HepG2 (cell line): ENCODE results near the gene TIFAB. TPM values are rescaled to one million over a fixed set of nuclear protein-coding genes. Genes with fewer than 3 reads are reported as not detected.

Source experiments
- ATF2 ChIP-seq: sonication (generic); formaldehyde crosslinking; IDR thresholded peaks from 2 replicates; pipeline ENCODE4 v1.4.0; 2020; ENCODE audit warnings: missing genetic modification reagents
- IKZF4 ChIP-seq: sonication (generic); formaldehyde crosslinking; IDR thresholded peaks from 2 replicates; pipeline ENCODE4 v1.5.1; 2020; ENCODE audit warnings: borderline replicate concordance, mild to moderate bottlenecking, low read depth, missing genetic modification reagents; ENCODE audit errors: not compliant biosample characterization
- JDP2 ChIP-seq: sonication (generic); formaldehyde crosslinking; IDR thresholded peaks from 2 replicates; pipeline ENCODE4 v1.8.1; 2022; ENCODE audit warnings: missing genetic modification reagents, borderline replicate concordance
- MYPOP ChIP-seq: sonication (generic); formaldehyde crosslinking; IDR thresholded peaks from 2 replicates; pipeline ENCODE4 v1.8.1; 2023; ENCODE audit warnings: mild to moderate bottlenecking, moderate library complexity, missing genetic modification reagents
- NCOR1 ChIP-seq: fragments of 200-600 bp; sonication (generic); IDR thresholded peaks from 2 replicates; pipeline ENCODE4 v1.7.0; 2017; ENCODE audit warnings: antibody characterized with exemption, low read length, borderline replicate concordance
- SAFB2 ChIP-seq: sonication (generic); formaldehyde crosslinking; IDR thresholded peaks from 2 replicates; pipeline ENCODE4 v1.5.1; 2020; ENCODE audit warnings: missing genetic modification reagents, low read depth, mild to moderate bottlenecking, borderline replicate concordance
- SKI ChIP-seq: fragments of 450-650 bp; IDR thresholded peaks from one replicate; pipeline ENCODE4 v1.6.1; 2018; ENCODE audit warnings: mild to moderate bottlenecking; ENCODE audit not compliant: partially characterized antibody
- SNRNP70 ChIP-seq: fragments of 200-400 bp; formaldehyde crosslinking; IDR thresholded peaks from 2 replicates; pipeline ENCODE4 v1.6.1; 2017; ENCODE audit warnings: mild to moderate bottlenecking, low read depth, low read length, moderate library complexity
- SRSF1 ChIP-seq: fragments of 200-400 bp; formaldehyde crosslinking; optimal IDR thresholded peaks from 2 replicates; pipeline ENCODE3; 2017; ENCODE audit warnings: mild to moderate bottlenecking, low read depth, low read length, moderate library complexity
- THRA ChIP-seq: sonication (generic); formaldehyde crosslinking; IDR thresholded peaks from 2 replicates; pipeline ENCODE4 v1.4.0; 2020; ENCODE audit warnings: missing genetic modification reagents, borderline replicate concordance
- TP53 ChIP-seq: sonication (generic); formaldehyde crosslinking; conservative IDR thresholded peaks from 2 replicates; pipeline ENCODE4 v1.4.0; 2020; ENCODE audit warnings: missing genetic modification reagents
- TRIM24 ChIP-seq: sonication (generic); formaldehyde crosslinking; IDR thresholded peaks from 2 replicates; pipeline ENCODE4 v1.8.0; 2022; ENCODE audit warnings: mild to moderate bottlenecking, missing genetic modification reagents
- ZFP62 ChIP-seq: sonication (generic); formaldehyde crosslinking; IDR thresholded peaks from 2 replicates; pipeline ENCODE4 v1.4.0; 2020; ENCODE audit warnings: missing genetic modification reagents
- ZNF550 ChIP-seq: sonication (generic); formaldehyde crosslinking; IDR thresholded peaks from 2 replicates; pipeline ENCODE4 v1.4.0; 2020; ENCODE audit warnings: mild to moderate bottlenecking, missing genetic modification reagents, borderline replicate concordance
- ZNF740 ChIP-seq: sonication (generic); formaldehyde crosslinking; IDR thresholded peaks from 2 replicates; pipeline ENCODE4 v1.4.0; 2020; ENCODE audit warnings: missing genetic modification reagents
- ZNF781 ChIP-seq: sonication (generic); formaldehyde crosslinking; IDR thresholded peaks from 2 replicates; pipeline ENCODE4 v1.5.1; 2020; ENCODE audit warnings: borderline replicate concordance, mild to moderate bottlenecking, missing genetic modification reagents; ENCODE audit errors: not compliant biosample characterization
- ZNF790 ChIP-seq: sonication (generic); formaldehyde crosslinking; IDR thresholded peaks from 2 replicates; pipeline ENCODE4 v1.8.0; 2022; ENCODE audit warnings: missing genetic modification reagents, mild to moderate bottlenecking, borderline replicate concordance
- ZNF792 ChIP-seq: IDR thresholded peaks from 2 replicates; pipeline ENCODE4 v1.6.1; 2016
- polyA plus RNA-seq, 8 experiments: library from polyadenylated mRNA; depleted of rRNA in 3 of 8; stranded (reverse) in 7 of 8; unstranded in 1 of 8; fragments of >200 nt; fragmentation: Illumina TruSeq in 4 of 8; extraction: Trizol in 4 of 8; gene quantifications; 2 replicates each; pipeline versions ENCODE4 v1.2.1 to v1.2.3, GENCODE V29; 2011 to 2016; ENCODE audit warnings: low read depth in 4 of 8, missing spikeins in 1 of 8, mixed read lengths in 1 of 8; ENCODE audit not compliant: insufficient read depth in 1 of 8
- total RNA-seq, 5 experiments: library from RNA; depleted of rRNA; stranded (reverse); fragments of >200 nt; fragmentation: Illumina TruSeq; extraction: Trizol; gene quantifications; 2 replicates each; pipeline ENCODE4 v1.2.3, GENCODE V29; 2016; ENCODE audit warnings: low read depth in 1 of 5
- TF ChIP-seq, protein P1 (sequence below): sonication (generic); formaldehyde crosslinking; IDR thresholded peaks from 2 replicates; pipeline ENCODE4 v1.4.0; 2020; ENCODE audit warnings: missing genetic modification reagents

Gene TIFAB
- total and polyA plus RNA-seq, 2 of the 13 experiments (the other 11 are each of a cell fraction or from before 2014, with no cell fraction given): not detected

DNA sequence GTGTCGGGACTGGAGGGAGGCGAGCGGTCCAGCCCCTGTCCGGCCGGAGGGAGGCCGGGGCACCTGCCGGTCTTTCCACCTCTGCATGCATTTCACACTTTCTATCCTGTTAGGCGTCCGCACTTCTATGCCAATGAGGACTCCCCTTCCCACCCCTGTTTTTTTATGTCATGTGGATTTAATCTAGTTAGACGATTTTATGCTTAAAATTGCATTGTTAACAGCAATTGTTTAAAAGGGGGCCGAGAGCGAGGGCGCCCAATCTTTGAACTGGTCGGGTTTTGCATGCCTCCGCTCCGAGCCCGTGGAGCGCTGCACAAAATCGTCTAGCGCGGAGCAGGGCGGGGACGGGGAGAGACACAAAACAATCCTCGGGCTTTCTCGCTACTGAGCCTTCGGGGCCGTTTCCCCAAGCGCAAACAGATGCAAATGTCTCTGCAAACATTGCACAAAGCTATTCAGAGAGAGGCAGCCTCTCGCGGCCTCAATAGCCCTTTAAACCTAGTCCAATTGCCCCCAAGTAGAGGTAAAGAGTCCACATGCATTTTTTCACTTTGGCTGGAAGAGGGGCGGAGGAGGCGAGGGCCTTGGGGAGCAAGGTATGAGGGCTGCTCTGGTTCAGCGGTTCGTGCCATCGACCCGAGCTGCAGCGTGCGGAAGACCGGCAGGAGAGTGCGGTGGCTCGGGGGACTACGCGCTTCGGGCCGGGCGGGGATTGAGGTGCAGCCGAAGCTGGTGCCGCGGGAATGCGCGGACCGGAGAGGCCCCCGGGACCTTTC, 37.5 kb upstream of the TIFAB start (continued):
- TF ChIP-seq SKI (peak; percentile 24), TP53 (CRISPR knock-in tag) (no peak), ZNF792 (CRISPR knock-in tag) (no peak), SRSF1 (no peak), ZNF740 (CRISPR knock-in tag) (no peak), ZFP62 (CRISPR knock-in tag) (no peak), ATF2 (CRISPR knock-in tag) (peak; percentile 16; the same call in 1 of the 2 replicates), SNRNP70 (no peak), ZNF790 (CRISPR knock-in tag) (no peak), SAFB2 (CRISPR knock-in tag) (no peak), NCOR1 (peak; percentile 61; the same call in 1 of the 2 replicates), THRA (peak; percentile 79; the same call in 1 of the 2 replicates), ZNF781 (CRISPR knock-in tag) (no peak), ZNF550 (CRISPR knock-in tag) (no peak), IKZF4 (CRISPR knock-in tag) (no peak), JDP2 (CRISPR knock-in tag) (no peak), TRIM24 (CRISPR knock-in tag) (no peak), MYPOP (CRISPR knock-in tag) (peak; percentile 83; the same call in 1 of the 2 replicates)
- TF ChIP-seq, protein P1, sequence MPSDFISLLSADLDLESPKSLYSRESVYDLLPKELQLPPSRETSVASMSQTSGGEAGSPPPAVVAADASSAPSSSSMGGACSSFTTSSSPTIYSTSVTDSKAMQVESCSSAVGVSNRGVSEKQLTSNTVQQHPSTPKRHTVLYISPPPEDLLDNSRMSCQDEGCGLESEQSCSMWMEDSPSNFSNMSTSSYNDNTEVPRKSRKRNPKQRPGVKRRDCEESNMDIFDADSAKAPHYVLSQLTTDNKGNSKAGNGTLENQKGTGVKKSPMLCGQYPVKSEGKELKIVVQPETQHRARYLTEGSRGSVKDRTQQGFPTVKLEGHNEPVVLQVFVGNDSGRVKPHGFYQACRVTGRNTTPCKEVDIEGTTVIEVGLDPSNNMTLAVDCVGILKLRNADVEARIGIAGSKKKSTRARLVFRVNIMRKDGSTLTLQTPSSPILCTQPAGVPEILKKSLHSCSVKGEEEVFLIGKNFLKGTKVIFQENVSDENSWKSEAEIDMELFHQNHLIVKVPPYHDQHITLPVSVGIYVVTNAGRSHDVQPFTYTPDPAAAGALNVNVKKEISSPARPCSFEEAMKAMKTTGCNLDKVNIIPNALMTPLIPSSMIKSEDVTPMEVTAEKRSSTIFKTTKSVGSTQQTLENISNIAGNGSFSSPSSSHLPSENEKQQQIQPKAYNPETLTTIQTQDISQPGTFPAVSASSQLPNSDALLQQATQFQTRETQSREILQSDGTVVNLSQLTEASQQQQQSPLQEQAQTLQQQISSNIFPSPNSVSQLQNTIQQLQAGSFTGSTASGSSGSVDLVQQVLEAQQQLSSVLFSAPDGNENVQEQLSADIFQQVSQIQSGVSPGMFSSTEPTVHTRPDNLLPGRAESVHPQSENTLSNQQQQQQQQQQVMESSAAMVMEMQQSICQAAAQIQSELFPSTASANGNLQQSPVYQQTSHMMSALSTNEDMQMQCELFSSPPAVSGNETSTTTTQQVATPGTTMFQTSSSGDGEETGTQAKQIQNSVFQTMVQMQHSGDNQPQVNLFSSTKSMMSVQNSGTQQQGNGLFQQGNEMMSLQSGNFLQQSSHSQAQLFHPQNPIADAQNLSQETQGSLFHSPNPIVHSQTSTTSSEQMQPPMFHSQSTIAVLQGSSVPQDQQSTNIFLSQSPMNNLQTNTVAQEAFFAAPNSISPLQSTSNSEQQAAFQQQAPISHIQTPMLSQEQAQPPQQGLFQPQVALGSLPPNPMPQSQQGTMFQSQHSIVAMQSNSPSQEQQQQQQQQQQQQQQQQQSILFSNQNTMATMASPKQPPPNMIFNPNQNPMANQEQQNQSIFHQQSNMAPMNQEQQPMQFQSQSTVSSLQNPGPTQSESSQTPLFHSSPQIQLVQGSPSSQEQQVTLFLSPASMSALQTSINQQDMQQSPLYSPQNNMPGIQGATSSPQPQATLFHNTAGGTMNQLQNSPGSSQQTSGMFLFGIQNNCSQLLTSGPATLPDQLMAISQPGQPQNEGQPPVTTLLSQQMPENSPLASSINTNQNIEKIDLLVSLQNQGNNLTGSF (CRISPR knock-in tag): no peak
